Stimulated activated CD8-positive, alpha-beta memory T cell treated with anti-CD3 and anti-CD28 coated beads, Interleukin-12 subunit alpha, Interleukin-12 subunit beta, amount 100 ng/mL, for 24 hours (primary cell): ENCODE data around the gene SNED1.
A peak's percentile ranks its signal among the peaks of the same experiment; 100 is the strongest.
"Not testable (repeated sequence)": the region's sequence is repeated elsewhere in the genome, so short reads cannot be mapped to it uniquely, and the experiment has no call there.

Experiments
- DNase-seq: peaks from one replicate; pipeline ENCODE4 v3.0.0-alpha.2; 2020; ENCODE audit errors: extremely low read depth

Gene SNED1

DNA sequence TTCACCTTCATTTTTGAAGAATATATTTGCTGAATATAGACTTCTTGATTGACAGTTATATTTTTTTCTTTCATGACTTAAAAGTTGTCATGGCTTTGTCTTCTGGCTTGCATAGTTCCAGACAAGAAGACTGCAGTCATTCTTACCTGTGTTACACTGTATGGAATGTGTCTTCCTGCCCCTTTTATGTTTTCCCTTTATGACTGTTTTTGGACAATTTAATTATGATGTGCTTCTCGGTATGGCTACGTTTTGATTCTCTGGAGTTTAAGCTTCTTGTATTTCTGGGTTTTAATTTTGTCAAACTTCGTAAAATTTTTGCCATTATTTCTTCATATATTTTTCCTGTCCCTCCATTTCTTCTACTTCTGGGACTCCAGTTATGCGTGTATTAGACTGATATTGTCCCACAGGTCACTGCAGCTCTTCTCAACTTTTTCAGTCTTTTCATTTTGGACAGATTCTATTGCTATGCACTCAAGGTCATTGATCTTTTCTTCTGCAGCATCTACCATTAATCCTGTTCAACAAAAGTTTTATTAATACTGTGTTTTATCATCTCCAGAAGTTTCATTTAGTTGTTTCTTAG, 86.5 kb downstream of the SNED1 start:
- no peak for DNase-seq

DNA sequence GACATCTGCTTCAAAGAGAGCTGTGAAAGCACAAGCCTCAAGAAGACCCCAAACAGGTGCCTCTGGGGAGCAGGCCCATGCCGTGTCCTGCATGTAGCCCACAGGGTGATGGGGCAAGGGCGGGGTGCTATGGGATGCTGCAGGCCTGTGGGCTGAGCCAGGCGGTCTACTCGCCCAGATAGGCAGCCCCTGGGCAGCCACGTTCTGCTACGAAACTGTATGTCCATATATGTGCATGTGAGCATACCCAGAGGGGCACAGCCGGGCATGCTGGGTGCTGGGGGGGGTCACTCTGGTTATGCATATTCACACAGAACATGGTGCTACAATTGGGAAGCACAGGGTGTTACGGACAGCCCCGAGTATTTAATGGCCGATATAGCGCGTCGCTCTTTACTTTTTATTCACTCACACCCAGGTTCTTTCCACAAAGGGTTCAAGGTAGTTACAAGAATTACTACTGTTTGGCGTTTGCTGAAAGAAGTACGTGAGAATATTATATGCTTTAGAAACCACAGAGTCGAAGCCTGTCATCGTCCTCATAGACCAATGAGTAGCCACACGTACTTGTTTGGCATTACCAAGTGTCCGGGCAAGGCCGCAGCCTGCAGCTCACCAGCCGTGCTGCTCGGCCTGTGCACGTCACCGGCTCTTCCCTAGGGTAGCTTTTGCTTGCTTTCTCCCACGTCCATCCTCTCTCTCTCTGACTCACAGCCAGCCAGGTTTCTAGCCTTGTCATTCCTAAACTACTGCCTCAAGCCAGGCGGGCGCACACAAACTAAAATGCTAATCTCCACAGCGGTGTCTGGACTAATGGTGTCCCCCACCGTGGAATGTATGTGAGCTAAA, 89.2 kb downstream of the SNED1 start:
- no peak for DNase-seq

DNA sequence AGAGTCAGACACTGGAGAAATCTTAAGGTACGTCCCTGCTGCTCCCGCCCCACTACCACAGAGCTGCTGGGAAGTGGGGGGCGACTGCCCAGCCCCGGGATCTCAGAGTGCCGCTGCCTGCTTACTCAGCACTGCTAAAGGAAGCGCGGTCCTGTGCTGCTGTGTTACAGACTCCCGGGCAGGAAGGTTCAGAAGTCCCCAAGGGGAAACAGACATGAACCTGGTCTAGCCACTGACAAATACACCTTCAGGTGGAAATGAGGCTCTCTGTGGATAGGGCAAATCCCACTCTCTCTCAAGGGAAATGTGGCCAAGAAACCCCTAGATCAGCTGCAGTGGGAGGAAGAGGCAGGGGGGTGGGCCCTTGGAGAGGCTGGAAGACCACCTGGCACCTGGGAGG, 90.0 kb downstream of the SNED1 start:
- no peak for DNase-seq

DNA sequence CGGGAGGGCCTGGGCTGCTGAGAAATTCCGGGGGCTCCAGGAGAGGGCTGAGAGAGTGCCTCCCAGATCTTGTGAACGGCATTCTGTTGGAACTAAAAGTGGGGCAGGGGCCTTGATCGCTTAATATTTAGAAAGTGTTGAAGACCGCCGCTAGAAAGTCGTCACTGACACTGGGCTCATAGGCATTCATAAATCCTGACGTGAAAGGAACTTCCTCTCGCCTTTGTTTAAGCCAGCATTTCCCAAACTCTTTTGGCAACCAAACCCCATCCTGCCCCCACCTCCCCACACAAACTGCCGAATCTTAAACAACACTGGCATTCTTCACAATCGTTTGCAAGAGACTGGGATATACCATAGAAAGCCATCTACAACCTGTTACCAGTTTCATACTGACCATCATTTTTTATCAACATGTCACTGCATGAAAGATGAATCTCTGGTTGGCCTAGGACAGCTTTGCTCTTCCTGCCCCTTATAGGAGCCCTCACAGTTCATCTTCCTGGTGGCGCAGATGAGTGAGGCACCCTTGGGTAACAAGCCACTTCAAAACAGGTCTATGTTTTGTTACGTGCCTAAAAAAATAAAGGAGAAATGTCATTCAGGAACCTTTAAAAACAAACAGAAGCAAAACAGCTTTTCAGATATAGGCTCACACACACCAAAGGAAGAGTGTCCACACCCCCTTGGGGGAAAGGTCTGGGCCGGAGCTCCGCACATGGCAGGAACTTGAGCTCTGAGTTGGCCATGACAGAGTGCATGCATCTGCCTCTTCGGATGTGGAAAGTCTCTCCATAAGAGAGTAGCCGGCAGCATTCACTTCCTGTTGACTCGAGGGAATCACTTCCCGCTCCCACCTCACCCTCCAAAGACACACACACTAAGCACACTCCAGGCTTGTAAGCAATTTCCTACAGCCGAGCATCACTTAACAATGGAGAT, 90.6 kb downstream of the SNED1 start:
- no peak for DNase-seq

DNA sequence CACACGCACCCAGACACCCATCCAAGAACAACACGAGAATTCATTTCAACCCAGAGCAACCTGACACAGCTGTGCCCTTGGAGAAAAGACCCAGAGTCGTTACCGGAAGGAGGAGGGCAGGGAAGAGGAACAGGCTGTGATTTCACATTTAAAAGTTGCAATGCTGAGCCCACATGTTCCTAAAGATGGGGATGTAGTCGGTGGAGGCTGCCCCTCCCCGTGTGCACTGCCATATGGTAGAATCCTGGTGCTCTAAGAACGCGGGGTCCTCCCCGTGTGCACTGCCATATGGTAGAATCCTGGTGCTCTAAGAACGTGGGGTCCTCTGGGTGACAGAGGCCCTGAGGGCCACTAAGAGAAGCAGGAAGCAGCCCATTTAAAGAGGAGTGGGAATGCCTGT, 92.8 kb downstream of the SNED1 start:
- DNase-seq: no peak

DNA sequence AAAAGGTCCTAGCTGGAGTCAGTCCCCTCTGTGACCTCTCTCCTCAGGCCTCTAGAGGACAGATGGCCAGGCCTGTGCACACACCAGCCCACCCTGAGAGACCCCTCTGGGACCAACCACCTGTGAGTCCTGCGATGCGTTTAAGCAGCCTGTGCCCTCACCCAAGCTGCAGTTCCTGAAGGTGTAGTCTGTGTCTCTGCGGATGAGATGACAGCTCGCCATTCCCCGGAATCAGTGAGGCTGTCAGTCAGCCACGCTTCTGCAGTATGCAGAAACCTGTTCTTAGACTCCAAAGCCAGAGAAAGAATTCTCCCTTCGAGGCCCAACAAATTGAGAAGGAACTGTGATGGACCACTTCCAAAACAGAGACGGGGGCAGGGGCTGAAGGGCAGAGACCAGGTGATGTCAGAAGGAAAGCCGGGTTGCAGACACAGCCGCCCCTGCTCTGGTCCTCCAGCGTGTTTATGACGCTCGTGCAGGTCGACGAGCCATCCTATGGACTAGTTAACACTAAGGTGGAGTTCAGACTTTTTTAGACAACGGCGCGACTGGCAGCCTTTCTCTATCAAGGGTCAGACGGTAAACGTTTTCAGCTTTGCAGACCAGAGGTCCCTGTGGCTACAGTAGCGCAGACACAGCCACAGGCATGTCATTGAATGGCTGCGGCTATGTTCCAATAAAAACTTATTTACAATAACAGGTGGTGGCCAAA, 93.5 kb downstream of the SNED1 start:
- DNase-seq: no peak

DNA sequence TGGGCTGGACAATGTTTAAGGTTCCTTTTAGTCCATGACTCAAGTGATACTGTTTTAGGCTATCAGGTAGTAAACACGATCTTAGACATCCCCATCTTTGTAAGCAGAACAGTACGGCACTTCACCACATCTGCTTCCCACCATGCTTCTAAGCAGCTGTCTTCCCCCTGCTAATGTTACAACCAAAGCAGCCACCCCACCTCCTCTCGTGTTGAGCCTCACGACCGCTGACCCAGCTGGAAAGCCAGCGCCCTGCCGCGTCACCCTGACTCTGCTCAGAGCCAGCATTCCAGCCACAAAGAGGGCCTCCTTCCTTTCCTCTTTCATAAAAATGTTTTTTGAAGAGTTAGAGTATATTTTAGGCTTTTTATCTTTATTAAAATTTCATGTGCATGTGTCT, 94.3 kb downstream of the SNED1 start:
- DNase-seq: no peak

DNA sequence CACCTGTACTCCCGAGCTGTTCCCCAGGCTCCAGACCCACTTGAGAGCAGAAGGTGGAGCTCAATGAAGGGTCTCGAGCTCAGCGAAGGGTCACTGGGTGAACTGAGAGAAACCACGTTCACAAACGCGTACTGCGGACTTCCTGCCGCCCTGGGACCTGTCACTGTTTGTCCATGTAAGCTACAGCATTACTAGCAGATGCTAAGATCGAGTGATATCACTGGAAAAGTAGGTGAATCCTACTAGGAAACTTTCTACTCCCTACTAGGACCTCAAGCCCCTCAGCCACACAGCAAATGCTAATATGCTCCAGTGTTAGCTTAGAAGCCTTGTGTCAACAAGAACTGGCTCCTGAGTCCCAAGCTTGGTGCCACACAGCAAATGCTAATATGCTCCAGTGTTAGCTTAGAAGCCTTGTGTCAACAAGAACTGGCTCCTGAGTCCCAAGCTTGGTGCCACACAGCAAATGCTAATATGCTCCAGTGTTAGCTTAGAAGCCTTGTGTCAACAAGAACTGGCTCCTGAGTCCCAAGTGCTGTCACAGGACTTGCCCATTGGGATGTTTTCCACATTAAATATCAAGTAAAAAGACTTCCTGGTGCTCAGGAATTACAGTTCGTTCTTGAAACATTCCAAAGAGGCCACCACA, 94.8 kb downstream of the SNED1 start:
- not testable (repeated sequence) for DNase-seq

DNA sequence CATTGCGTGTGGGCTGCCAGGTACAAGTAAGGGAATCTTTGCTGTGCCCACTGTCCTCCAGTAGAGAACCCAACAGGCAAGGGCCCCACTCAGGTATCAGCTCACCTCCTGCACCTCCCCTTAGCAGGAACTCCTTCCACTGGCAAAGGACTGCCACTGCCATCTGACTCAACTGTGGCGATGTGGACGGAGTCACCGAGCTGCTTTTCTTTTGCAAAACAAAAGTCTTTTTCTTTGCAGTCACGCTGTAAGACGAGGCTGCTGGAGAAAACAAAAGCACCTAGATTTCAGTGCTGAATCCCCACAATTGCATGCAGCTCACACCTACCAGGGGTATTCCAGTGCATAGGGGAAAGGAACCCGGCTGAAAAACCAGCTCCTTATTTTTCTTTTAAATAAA, 95.8 kb downstream of the SNED1 start:
- no peak for DNase-seq

DNA sequence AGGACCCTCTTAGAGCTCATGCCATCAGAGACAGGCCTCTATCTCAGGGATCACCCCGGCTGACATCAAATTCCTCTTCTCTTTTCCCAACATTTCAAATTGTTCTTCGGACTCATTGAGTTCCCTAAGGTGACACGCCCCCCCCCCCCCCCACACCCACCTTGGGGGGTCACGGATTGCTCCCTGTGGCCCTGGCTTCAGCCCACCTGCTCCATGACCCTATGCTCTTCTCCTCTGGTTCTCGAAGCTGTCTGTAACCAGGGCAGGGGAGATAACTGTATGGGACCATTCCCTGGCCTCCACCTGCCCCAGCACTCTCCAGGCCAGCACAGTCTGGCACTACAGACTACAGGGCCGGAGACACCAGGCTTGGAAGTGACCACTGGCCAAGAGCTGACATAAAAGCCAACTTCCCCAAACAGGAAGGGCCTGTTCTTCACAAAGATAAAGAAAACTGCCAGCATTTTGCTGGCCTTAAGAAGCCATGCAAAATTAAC, 96.6 kb downstream of the SNED1 start:
- no peak for DNase-seq

DNA sequence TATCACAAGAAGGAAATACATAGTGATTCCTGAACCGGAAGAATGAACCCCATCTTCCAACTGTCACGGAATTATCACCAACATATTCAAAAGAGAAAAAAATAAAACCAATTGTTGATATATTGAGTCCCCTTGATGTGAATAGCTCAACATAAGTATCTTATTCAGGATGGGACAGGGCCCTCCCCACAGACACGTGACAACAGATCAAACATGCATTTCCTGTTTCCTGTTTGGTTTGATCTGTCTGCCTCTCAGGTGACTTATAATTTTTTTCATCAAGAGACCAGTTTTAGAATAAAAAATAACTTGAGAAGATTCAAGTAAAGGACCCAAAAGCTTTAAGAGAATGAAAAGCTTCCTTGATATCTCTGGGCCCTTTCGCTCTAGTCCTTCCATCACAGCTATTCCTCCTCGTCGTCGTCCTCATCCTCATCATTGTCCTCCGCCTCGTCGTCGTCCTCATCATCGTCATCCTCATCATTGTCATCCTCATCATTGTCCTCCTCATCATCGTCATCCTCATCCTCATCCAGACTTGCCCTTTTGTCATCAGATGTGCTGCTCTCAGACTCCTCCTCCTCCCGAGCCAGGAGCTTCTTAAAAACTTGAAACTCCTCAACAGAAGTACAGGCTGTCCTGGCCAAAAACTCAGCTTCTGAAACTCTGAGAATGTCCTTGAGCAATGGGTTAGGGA, 97.3 kb downstream of the SNED1 start:
- DNase-seq: no peak

DNA sequence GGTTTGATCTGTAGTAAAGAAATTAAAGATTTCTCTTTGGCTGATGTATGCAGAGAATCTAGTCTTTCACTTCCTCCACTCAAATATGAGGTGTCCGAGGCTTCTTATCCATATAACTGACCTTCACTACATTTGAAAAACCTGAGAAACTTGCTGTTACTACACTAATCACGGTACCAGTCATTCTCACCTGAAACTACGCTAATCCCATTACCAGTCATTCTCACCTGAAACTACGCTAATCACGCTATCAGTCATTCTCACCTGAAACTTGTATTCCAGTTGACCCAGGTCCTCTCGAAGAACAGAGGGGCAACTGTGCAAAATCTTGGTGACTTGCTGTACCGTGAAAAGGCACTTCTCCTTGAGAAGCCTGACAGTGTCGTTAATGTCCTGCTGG, 98.6 kb downstream of the SNED1 start:
- DNase-seq: no peak

DNA sequence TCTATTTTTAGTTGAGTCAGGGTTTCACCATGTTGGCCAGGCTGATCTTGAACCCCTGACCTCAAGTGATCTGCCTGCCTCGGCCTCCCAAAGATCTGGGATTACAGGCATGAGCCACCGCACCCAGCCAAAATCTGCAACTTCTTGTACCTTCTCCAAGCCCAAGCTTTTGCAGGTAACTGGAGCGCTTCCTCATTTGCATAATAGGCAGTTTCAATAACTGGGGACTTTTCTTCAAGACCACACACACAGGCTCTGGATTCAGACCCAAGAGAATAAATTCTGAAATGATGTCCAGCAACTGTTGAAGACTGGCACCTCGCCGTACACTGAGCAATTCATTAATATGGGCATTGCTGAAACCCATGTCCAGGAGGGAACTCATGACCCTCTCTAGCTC, 100.8 kb downstream of the SNED1 start:
- no peak for DNase-seq

DNA sequence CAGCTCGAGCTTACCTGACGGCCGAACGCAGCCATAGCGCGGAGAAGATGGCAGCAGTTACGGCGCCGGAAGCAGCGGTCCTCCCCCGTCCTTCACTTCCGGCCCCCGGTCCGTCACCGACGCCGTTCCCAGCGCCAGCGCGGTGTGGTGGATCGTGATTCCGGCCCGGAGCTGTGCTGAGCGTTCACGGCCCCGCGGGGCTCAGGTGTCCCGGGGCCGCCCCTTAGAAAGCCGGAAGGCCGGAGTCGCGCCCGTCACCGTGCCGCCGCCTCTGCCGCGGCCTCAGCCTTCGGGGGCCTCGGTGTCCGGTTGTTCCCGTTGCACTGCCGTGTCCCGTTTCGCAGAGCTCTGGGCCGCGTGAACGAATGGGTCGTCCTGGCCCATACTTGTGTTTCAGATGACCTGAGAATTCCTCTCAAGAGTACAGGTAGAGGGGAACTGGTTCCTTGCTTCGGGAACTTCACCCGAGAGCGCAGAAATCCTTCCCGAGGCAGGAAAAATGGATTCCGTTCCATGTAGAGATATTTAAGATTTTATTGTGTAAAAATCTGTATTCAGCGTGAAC, 103.9 kb downstream of the SNED1 start, which contains the start of gene MTERF4:
Gene MTERF4, minus strand, starts transcription at position 49 of the 565 bp plus-strand sequence. Its CDS starts 14 bp downstream, at position 35.
- DNase-seq: peak; percentile 75

DNA sequence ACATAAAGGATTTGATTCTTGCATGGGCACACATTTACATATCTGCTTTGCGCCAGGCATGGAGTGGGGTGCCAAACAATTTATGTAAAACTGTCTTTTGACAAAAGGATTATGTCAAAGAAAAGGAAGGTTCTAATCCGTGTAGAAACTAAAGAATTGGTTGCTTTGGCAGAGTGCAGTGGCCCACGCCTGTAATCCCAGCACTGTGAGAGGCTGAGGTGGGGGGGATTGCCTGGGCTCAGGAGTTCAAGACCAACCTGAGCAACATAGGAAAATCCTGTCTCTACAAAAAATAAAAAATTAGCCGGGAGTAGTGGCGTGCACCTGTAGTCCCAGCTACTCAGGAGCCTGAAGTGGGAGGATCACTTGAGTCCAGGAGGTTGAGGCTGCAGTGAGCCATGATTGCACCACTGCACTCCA, 104.8 kb downstream of the SNED1 start:
- DNase-seq: no peak

DNA sequence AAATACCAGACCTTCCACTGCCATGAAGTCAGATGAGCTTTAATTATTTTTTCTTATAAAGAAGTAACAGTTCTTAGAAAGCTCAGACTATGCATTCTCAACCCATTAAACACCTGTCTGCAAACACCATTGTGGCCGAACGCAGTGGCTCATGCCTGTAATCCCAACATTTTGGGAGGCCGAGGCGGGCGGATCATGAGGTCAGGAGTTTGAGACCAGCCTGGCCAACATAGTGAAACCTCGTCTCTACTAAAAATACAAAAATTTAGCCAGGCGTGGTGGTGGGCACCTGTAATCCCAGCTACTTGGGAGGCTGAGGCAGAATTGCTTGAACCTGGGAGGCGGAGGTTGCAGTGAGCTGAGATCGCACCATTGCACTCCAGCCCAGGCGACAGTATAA, 106.2 kb downstream of the SNED1 start:
- not testable (repeated sequence) for DNase-seq

DNA sequence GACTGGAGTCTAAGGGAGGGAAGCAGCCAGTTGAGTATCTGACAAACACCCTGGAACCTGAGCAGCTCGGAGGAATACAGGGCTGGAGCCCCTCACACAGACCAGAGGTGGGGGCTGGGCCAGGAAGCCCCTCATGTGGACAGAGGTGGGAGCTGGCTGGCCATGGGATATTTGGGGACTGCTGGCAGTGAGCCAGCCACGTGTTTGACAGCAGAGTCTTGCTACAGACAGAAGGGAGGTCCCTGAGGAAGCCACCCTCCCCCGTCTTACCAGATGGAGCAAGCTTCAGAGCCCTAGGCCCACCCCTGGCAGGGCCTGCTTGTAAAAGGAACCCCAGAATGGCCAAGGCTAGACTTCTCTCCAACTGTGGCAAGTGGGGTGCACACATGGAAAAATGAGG, 107.2 kb downstream of the SNED1 start:
- DNase-seq: no peak

DNA sequence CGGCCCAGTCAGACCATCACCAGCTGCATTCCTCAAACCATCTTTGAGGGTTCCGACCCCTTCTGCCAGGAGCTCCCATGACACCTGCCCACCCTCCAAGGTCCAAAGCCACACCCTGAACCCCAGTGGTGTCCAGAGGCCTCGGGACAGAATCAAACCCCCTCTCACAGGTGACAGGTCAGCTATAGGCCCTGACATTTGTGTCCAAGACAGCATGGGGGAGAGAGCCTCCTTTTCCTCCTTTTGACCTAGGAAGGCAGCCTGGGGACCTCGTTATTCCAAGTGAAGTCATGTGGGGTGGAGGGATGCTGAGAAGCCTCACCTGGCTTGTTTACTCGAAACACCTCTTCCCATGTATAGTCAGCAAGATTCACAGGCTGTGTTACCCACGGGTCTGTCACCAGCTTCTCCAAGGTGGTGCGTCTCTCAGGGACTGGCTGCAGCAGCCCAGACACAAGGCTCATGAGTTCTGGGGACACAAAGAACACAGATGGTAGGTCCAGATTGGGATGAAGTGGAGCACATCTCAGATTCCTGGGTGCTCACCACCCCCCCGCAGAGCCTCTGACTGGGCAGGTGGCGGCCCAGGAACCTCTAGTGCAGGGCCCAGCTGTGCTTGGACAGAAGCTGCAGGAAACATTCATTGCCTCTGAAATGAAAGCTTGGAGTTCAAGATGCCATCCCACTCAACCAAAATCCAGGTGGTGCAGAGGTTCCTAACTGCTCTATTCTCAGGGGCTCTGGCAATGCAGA, 108.8 kb downstream of the SNED1 start:
- DNase-seq: no peak
